ENCODE measurements around the gene CEP164.
"Not testable (repeated sequence)": the region's sequence is repeated elsewhere in the genome, so short reads cannot be mapped to it uniquely, and the experiment has no call there.

The CEP164 gene

DNA sequence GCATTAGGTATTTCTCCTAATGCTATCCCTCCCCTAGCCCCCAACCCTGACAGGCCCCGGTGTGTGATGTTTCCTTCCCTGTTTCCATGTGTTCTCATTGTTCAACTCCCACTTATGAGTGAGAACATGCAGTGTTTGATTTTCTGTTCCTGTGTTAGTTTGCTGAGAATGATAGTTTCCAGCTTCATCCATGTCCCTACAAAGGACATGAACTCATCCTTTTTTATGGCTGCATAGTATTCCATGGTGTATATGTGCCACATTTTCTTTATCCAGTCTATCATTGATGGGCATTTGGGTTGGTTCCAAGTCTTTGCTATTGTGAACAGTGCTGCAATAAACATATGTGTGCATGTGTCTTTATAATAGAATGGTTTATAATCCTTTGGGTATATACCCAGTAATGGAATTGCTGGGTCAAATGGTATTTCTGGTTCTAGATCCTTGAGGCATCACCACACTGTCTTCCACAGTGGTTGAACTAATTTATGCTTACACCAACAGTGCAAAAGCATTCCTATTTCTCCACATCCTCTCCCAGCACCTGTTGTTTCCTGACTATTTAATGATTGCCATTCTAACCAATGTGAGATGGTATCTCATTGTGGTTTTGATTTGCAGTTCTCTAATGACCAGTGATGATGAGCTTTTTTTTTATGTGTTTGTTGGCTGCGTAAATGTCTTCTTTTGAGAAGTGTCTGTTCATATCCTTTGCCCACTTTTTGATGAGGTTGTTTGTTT, 71.6 kb downstream of the CEP164 start:
- not testable (repeated sequence) for DNase-seq

DNA sequence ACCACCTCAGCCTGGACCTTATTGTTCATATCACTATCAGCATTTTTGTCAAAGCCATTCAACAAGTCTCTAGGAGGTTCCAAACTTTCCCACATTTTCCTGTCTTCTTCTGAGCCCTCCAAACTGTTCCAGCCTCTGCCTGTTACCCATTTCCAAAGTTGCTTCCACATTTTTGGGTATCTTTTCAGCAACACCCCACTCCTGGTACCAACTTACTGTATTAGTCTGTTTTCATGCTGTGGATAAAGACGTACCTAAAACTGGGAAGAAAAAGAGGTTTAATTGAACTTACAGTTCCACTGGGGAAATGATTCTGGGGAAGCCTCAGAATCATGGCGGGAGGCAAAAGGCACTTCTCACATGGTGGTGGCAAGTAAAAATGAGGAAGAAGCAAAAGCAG, 78.2 kb downstream of the CEP164 start:
- not testable (repeated sequence) for DNase-seq

DNA sequence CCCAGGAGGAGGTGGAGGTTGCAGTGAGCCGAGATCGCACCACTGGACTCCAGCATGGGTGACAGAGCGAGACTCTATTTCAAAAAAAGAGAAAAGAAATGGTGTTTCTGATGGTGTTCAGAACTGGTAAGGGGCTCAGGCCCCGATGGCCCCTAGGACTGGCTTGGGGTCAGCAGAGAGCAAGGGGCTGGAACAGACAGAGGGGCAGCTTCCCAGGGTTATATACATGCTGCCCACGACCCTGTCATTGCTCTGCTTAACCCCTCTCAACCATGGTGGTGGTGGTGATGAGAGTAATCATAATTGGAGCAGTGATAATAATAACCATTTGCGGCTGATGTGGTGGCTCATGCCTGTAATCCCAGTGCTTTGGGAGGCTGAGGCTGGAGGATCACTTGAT, 79.4 kb downstream of the CEP164 start:
- no peak for DNase-seq

DNA sequence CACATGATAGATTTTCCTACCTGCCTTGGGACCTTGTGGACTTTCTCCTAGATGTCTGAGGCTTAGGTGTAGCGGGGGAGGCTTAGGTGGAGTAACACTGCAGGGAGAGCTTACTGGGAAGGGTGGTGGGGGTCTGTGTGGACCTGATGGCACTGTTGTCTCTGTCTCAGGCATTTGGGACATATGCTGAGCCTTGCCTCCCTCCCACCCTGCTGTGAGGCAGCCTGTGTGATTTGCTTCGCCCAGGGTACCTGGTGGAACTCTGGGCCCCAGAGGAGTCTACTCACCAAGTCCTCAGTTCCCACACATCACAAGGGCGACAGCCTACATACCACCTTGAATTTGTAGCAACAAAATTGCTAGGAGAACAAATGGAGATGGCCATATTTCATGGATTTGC, 80.7 kb downstream of the CEP164 start:
- no peak for DNase-seq

DNA sequence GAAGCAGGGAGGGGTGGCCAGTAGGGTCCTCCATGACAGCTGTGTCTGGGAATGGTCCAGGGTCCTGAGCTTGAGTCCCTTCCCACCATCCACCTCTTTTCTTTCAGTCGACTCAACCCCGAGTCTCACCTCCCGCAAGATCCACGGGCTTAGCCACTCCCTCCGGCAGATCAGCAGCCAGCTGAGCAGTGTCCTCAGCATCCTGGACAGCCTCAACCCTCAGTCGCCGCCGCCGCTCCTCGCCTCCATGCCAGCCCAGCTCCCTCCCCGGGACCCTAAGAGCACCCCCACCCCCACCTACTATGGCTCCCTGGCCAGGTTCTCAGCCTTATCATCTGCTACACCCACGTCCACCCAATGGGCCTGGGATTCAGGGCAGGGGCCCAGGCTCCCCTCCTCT, 81.9 kb downstream of the CEP164 start:
- DNase-seq: no peak

DNA sequence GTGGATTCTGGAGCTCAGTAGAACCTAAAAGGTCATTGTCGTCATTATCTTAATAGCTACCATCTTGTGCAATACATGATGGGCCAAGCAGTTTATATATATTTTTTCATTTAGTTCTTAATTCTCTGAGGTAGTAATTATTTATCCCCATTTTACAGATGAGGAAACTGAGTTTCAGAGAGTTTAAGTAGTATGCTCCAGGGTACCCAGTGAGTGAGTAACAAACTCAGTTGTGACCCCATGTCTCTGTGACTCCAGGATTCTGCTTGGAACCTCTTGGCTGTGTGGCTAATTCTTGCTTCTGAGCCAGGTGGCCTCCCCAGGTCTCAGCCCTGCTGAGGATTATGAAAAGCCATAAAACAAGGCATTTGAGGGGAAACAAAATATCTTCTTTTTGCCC, 82.6 kb downstream of the CEP164 start:
- DNase-seq: no peak

DNA sequence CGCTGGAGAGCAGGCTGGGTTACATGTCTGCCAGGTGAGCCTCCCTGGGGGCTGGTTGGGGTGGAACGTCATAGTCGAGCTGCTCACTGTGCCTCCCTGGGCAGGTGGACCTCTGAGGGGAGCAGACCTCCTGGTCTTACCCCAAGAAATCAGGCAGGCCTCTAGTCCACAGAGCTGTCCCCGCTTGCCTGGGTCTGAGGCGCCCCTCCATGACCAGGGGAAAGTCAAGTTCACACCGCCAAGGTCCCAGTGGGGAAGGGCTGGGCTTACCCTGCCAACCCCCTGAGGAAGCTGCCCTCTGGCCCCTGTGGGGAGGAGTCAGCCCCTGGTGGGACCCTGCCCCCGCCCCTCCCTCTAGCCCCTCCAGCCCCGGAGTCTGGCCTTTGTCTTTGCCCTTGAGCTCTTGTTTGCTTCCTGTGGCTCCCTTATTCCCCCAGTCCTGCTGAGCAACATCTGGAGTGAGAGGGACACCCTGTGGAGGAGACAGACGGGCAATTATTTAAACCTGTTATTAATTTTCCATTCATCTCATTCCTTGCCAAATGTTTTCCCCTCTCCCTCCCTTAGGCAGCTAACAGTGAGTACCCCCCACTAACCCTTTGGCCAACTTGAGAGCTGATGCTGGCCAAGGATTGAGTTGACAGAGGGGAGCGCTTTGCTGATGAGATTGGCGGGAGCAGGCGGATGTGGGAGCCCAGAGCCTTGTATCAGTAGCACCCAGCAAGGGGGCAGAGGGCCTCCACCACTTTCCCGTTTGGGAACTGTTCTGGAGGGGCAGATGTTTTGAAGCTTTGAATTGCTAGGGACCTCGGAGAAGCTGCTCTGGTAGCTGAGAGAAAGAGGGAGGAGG, 83.4 kb downstream of the CEP164 start:
- DNase-seq: no peak

DNA sequence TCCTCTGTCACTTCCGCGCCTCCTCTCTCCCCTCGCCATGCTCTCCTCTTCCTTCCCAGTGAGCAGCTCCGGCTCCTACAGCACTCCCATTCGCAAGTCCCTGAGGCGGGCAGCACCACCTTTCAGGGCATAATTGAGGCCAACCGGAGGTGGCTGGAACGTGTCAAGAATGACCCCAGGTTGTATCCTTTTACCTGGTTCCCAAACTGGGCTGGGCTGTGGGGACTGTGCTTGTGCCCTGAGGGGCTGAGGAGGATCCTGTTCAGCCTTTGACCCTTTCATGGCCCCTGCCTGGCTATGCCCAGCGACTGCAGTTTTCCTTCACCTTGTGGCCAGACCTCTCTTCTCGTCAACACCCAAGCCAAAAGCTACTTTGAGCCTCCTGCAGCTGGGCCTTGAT, 84.1 kb downstream of the CEP164 start:
- DNase-seq: no peak

DNA sequence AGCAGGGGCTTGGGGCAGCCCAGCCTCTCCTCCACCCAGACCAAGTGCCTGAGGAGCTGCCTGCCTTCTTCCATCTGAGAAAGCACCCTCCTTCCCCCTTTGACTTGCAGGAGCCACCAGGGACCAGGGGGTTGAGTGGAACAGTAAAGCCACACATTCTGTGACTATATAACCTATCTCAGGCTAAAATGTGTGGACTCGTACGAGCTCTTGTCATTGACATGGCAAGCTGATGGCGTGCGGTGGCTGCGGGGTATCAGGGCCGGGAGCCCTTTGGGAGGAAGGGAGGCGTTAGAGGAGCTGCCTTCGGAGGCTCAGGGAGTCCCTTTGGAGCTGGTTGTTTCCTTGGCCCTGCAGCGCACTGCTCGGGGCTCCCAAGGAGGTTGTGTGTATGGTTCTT, 84.5 kb downstream of the CEP164 start:
- no peak for DNase-seq

DNA sequence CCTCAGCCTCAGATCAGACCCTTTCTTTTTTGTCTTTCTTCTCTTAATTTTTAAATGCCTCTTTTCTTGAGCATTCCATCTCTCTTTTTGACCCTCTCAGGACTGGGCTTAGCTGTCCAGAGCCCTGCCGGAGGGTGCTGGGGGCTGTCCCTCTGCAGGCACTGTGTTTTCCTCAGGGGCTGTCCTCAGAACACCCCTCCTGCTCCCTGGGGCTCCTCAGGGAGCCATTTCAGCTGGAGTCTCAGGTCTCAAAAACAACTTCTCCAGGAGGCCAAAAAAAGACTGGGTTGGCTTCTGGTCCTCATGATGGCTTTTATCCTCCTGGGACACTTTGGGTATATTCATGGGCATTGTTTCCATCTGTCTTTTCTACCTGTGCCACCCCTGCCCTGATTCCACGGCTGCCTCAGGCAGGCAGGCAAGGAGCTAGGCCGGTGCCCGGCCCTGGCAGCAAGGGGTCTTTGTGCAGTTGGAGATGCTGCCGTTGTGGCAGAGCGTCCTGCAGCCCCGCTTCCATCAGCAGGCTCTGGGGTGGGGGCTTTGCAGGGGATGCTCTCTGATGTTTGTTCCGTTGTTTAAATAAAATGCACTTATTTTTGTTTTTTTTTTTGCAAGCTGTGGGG, 85.1 kb downstream of the CEP164 start:
- DNase-seq: no peak

DNA sequence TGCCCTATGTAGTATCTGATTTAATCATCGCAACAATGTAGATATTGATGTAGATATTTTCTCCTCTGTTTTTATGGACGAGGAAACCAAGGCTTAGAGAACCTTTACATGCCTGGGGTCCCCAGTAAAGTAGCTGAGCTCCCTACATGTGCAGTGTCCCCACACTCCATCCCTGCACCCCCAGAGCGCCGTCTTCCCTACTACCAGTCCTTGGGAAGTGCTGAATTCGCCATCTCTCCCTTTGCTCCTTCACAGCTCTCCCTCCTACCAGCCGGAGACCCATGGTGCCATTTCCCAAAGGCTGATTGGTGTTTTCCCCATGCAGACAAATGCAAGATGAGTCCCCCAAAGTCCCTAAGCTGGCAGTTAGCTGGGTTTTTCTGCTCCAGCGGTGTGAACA, 86.0 kb downstream of the CEP164 start:
- no peak for DNase-seq

DNA sequence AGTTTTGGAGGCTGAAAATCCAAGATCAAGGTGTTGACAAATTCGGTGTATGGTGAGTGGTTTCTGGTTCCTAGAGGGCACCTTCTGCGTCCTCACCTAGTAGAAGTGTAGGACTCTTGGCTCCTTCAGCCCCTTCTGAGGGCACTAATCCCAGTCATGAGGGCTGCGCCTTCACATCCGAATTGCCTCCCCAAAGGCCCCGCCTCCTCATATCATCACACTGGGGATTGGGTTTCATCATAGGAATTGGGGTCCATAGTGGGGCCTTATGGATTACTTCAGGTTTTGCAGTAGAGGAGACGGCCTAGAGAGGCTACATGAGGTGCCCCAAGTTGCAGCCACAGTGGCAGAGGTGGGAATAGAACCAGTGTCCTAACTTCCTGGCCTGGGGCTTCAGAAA, 87.1 kb downstream of the CEP164 start:
- no peak for DNase-seq

DNA sequence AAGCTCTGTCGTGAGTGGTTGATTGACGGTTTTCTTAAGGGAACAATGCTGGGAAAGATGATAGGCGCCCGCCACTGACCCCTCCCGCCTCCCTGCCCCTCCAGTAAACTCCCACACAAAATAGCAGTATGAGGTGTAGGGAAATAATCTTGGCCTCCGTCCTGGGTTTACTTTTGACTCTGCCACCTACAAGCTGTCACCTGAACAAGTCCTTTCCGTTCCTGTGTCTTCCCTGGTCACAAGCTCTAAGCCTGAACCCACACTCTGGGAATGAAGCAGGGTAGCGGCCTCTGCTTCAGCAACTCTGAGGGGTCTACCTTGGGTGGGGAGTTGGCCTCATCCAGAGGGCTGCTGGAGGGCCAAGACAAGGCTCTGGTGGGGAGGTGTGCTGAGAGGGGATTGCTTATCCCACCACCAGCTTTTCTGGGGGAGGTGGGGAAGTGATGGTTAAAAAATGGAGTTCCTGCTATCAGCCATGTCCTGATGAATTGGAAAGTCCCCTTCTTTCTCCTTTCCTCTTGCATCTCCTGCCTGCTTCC, 87.8 kb downstream of the CEP164 start:
- DNase-seq: no peak

DNA sequence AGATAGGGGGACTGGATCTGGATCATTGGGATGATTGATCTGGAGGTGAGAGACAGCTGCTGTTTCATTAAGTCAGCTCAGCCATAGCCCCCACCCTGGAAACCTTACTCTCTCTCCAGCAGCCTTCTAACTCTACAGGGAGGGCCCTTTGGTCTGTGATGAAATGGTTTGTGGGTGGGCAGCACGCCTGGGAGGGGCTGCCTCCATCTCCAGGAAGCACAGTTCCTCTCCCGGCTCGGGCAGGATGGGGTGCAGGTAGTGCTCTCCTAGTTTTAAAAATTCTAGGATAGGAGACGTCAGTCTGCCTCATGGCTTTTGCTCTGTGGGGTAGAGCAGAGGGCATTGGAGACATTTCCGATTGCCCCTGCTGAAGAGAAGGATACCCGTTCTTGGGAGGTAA, 89.7 kb downstream of the CEP164 start:
- DNase-seq: no peak

DNA sequence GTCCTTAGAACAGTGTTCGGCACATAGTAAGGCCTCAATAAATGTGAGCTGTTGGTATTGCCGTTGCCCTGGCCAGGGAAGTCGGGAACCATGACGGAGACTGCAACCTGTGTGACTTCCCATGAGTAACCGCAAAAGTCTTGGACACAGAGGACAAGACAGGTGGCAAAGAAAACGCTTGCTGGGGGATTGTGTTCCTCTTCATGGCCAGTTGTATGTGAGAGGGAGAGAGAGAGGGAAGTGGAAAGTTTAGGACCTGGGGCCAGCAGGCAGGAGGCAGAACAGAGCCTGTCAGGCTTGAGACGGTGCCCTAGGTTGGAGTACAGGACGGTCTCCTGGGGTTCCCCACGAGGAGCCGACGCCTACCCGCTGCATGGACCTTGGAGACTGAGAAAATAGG, 90.2 kb downstream of the CEP164 start:
- DNase-seq: no peak

DNA sequence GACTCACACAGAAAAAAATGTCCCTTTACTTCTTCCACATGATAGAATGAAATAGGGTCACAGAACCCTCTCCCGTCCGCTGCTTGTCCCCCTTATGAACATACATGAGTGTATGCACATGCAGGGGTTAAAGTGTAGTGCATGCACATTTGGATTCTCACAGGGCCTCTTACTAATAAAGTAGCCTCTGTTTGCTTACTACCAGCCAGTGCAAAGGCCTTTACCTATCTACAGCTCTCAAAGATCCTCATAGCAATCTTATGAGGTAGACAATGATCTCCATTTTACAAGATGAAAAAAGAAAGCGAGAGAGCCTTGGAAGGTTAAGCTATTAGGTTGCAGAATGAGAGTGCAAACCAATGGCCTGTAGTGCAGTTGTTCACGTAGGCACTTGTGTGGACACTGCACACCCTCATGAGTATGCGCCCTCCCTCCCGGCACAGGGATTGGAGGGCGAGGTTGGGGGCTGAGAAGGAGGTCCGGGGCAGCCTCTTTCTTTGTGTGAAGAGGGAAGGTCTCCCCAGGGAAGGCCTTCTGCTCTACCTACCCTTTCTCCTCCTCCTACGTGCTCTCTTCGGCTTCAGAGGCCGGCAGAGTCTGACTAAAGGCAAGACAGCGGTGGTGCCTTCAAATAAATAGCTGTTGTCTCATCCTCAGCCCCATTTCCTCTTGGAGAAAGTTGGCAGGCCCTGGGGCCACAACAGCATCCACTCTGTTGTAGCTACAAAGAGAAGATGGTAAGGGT, 91.3 kb downstream of the CEP164 start:
- DNase-seq: no peak

DNA sequence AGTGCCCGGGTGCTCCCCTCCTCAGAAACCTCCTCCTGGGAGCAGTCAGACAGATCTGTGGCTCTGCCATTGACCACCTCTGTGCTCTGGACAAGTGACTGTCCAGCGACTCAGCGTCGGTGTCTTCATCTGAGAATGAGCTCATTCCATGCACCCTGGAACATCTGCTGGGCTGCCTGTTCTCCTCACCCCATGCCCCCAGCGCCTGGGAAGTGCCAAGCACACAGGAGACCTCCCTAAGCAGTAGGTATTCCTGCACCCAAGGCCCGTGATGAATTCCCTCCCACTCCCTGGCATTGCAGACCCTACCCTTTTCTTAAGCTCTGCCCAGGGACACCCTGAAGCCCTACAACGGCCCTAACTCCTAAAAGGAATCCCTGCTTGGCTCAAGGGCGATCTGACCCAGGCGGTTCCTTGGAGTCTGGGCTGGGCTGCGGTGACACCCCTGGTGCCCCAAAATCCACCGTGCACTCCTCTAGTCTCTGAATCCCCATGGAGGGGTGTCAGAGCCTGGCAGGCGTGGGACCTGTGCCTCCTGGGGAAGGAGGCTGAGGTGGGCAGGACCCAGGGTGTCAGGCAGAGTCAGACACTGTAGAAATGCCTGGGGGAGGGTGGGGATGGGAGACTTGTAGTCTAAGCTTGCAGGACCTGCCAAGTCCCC, 92.0 kb downstream of the CEP164 start:
- no peak for DNase-seq

DNA sequence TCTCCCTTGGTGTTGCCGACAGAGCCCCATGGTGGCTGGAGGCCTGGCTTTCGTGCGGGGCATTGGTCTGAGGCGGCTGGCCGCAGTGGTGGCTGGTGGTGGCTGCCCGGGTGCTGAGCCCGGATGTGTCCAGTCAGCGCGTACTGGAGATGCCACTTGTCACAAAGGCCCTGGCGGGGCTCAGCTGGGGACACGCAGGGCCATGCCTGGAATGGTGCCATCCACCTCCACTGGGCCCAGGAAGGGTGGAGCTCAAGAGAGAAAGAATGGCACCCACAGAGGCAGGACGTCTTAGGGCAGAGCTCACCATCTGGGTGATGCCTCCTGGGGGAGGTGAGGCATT, 92.5 kb downstream of the CEP164 start:
- DNase-seq: no peak

DNA sequence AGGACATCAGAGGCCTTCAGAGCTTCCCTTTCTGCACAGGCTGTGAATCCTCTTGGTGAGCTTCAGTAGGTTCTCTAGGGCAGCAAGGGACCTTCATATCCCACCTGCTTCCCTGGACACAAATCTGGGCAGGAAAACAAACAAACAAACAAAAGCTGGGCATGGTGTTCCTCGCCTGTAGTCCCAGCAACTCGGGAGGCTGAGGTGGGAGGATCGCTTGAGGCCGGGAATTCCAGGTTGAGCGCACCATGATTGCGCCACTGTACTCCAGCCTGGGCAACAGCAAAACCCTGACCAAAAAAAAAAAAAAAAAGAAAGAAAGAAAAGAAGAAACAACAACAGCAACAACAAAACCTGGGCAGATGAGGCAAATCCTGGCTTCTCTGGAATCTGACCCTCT, 92.9 kb downstream of the CEP164 start:
- DNase-seq: no peak

DNA sequence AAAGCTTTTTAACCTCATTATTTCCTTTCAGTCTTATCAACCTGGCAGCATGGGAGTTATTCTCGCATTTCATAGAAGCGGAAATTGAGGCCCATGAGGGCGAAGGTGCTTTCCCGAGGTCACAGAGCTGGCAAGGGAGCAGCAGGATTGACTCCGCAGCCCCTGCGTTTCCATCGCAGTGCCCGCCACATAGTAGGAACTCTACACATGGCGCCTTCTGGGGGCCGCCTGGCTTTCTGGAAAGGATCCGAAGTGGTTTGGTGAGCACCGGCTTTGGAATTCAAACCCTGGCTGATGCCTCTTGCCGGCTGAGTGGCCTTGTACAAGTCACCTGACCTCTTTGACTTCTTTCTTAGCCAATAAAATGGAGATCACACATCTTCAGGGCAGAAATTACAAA, 93.4 kb downstream of the CEP164 start:
- DNase-seq: no peak

DNA sequence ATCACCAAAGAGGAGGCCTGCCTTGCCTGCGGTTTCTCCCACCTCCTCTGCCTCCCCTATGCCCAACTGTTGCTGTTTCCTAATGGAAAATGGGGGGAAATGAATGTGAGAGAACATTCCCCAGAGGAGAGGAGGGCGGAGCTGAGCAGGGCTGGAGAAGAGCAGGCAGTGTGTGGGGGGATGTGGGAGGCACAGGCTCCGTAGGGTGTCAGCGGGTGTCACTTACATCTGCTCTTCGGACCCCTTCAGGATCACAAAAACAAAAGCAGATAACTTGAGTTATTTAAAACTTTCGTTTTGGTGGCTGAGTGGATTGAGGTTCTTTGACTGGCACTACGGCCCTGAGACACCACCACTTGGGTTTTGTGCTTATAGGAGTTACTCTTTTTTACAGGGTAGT, 93.8 kb downstream of the CEP164 start:
- no peak for DNase-seq

DNA sequence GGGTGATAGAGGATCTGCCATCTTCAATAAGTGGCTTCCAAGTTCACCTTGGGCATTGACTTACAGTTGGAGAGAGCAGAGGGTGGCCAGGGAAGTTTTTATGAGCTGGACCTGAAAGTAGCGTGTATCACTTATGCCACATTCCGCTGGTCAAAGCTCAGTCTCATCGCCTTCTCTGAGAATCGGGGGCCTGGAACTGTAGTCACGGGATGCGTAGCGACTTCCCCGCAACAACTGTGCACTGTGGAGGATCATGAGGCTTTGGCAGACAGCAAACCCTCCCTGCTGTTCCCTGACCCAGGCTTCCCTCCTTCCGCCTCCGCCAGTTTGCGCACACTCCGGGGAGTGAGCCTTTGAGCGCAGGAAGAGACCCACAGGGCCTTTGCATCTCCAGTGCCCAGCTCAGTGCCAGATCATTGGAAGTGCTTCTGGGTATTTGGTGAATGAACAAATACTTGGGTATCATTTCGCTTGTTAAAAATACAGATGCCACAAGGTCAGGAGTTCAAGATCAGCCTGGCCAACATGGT, 95.5 kb downstream of the CEP164 start:
- DNase-seq: no peak

All from NCI-H1930 (cell line).